GM23338 (cell line): ENCODE results near the gene RUNX1. TPM values are rescaled to one million over a fixed set of nuclear protein-coding genes. Genes with fewer than 3 reads are reported as not detected.
A peak's percentile ranks its signal among the peaks of the same experiment; 100 is the strongest.

ENCODE experiments used
- ATAC-seq: fragments of 200-7000 bp; cut with Tn5 transposase; 3 replicates; pipeline ENCODE4 v1.9.1; 2020
- DNase-seq: peaks from one replicate; pipeline ENCODE4 v3.0.0-alpha.2; 2015; ENCODE audit warnings: low spot score
- H2AFZ ChIP-seq: fragments of 200-600 bp; sonication (generic); 2 replicates; pipeline ENCODE4 v1.8.0; 2016; ENCODE audit warnings: antibody characterized with exemption, mild to moderate bottlenecking, moderate library complexity
- H3F3A ChIP-seq: fragments of 200-600 bp; sonication (generic); replicated peaks from 2 replicates; pipeline ENCODE4 v1.8.0; 2017; ENCODE audit warnings: antibody characterized with exemption, mixed run types, low read depth
- H3K27ac ChIP-seq: fragments of 200-600 bp; sonication (generic); 2 replicates; pipeline ENCODE4 v1.6.1; 2016; ENCODE audit warnings: low read depth
- H3K27me3 ChIP-seq: fragments of 200-600 bp; sonication (generic); 2 replicates; pipeline ENCODE4 v1.8.0; 2016; ENCODE audit warnings: mild to moderate bottlenecking, mixed run types, moderate library complexity; ENCODE audit not compliant: insufficient read depth
- H3K36me3 ChIP-seq: fragments of 200-600 bp; sonication (generic); 2 replicates; pipeline ENCODE4 v1.8.0; 2016; ENCODE audit warnings: mild to moderate bottlenecking; ENCODE audit not compliant: insufficient read depth
- H3K4me1 ChIP-seq: fragments of 200-600 bp; sonication (generic); 2 replicates; pipeline ENCODE4 v1.8.0; 2016; ENCODE audit warnings: mild to moderate bottlenecking, moderate library complexity; ENCODE audit not compliant: insufficient read depth
- H3K4me2 ChIP-seq: fragments of 200-600 bp; sonication (generic); 2 replicates; pipeline ENCODE4 v1.7.1; 2017; ENCODE audit warnings: mixed run types
- H3K4me3 ChIP-seq: fragments of 200-600 bp; sonication (generic); 2 replicates; pipeline ENCODE4 v1.6.1; 2016; ENCODE audit warnings: mixed run types
- H3K79me2 ChIP-seq: fragments of 200-600 bp; sonication (generic); replicated peaks from 2 replicates; pipeline ENCODE4 v1.8.0; 2017; ENCODE audit warnings: mild to moderate bottlenecking; ENCODE audit not compliant: insufficient read depth
- H3K9me2 ChIP-seq: fragments of 200-600 bp; sonication (generic); 2 replicates; pipeline ENCODE4 v1.8.0; 2017; ENCODE audit not compliant: insufficient read depth
- H4K20me1 ChIP-seq: fragments of 200-600 bp; sonication (generic); replicated peaks from 2 replicates; pipeline ENCODE4 v1.8.0; 2017; ENCODE audit warnings: mild to moderate bottlenecking; ENCODE audit not compliant: insufficient read depth
- H3K27ac Mint-ChIP-seq: 2 replicates; pipeline ENCODE4 v1.8.0; 2020; ENCODE audit warnings: inconsistent platforms, mild to moderate bottlenecking, moderate library complexity, mixed read lengths
- H3K27me3 Mint-ChIP-seq: 3 replicates; pipeline ENCODE4 v1.8.0; 2022; ENCODE audit warnings: low read depth, mild to moderate bottlenecking, moderate library complexity, mixed read lengths, inconsistent platforms; ENCODE audit not compliant: insufficient read depth, poor library complexity
- H3K36me3 Mint-ChIP-seq: 3 replicates; pipeline ENCODE4 v1.8.0; 2021; ENCODE audit warnings: low read depth, mild to moderate bottlenecking, inconsistent platforms, moderate library complexity, mixed read lengths
- H3K4me1 Mint-ChIP-seq: 3 replicates; pipeline ENCODE4 v1.8.0; 2020; ENCODE audit warnings: mild to moderate bottlenecking, inconsistent platforms, mixed read lengths
- H3K4me3 Mint-ChIP-seq: 3 replicates; pipeline ENCODE4 v1.8.0; 2021; ENCODE audit warnings: moderate library complexity, mild to moderate bottlenecking, inconsistent platforms, mixed read lengths
- H3K9me3 Mint-ChIP-seq: 3 replicates; pipeline ENCODE4 v1.8.0; 2020; ENCODE audit warnings: moderate library complexity, mild to moderate bottlenecking, inconsistent platforms, mixed read lengths
- CREB1 ChIP-seq: fragments of 250-450 bp; sonication (Bioruptor Pico); IDR thresholded peaks from 2 replicates; pipeline ENCODE4 v1.5.0; 2020; ENCODE audit warnings: low read depth, mild to moderate bottlenecking, moderate library complexity
- EZH2 ChIP-seq: fragments of 200-600 bp; sonication (generic); IDR thresholded peaks from one replicate; pipeline ENCODE4 v1.8.0; 2017; ENCODE audit warnings: antibody characterized with exemption, mild to moderate bottlenecking, low read depth; ENCODE audit not compliant: unreplicated experiment
- EZH2phosphoT487 ChIP-seq: fragments of 200-600 bp; sonication (generic); IDR thresholded peaks from one replicate; pipeline ENCODE4 v1.8.1; 2018; ENCODE audit warnings: antibody characterized with exemption; ENCODE audit not compliant: unreplicated experiment
- JUNB ChIP-seq: IDR thresholded peaks from one replicate; pipeline ENCODE4 v1.6.1; 2016; ENCODE audit warnings: antibody characterized with exemption; ENCODE audit not compliant: unreplicated experiment
- NANOG ChIP-seq: IDR thresholded peaks from 2 replicates; pipeline ENCODE4 v1.6.1; 2016; ENCODE audit warnings: antibody characterized with exemption, borderline replicate concordance
- POLR2AphosphoS5 ChIP-seq: IDR thresholded peaks from 2 replicates; pipeline ENCODE4 v1.6.1; 2016; ENCODE audit warnings: antibody characterized with exemption, low read depth
- STAT1 ChIP-seq: IDR thresholded peaks from one replicate; pipeline ENCODE4 v1.6.1; 2016; ENCODE audit warnings: antibody characterized with exemption; ENCODE audit not compliant: unreplicated experiment
- ZNF114 ChIP-seq: fragments of 250-450 bp; sonication (Bioruptor Pico); IDR thresholded peaks from 2 replicates; pipeline ENCODE4 v1.5.0; 2020; ENCODE audit warnings: mild to moderate bottlenecking, moderate library complexity
- ZNF331 ChIP-seq: fragments of 250-450 bp; sonication (Bioruptor Pico); IDR thresholded peaks from 2 replicates; pipeline ENCODE4 v1.5.0; 2020; ENCODE audit warnings: low read depth, mild to moderate bottlenecking, moderate library complexity
- ZNF462 ChIP-seq: fragments of 250-450 bp; sonication (Bioruptor Pico); IDR thresholded peaks from 2 replicates; pipeline ENCODE4 v1.5.0; 2020; ENCODE audit warnings: mild to moderate bottlenecking, moderate library complexity
- polyA plus RNA-seq: library from polyadenylated mRNA; unstranded; fragments of >200 nt; fragmentation: Nextera tagmentation; extraction: Ambion mirVana; gene quantifications from 2 replicates; pipeline ENCODE4 v1.2.1, GENCODE V29; 2016
- total RNA-seq: library from RNA; depleted of rRNA; stranded (reverse); fragments of >200 nt; shearing (Covaris generic); gene quantifications from 2 replicates; pipeline ENCODE4 v1.2.3, GENCODE V29; 2014
- TF ChIP-seq, protein P1 (sequence below): IDR thresholded peaks from 2 replicates; pipeline ENCODE4 v1.6.1; 2016; ENCODE audit warnings: antibody characterized with exemption
- TF ChIP-seq, protein P2 (sequence below), 2 experiments: fragments of 200-600 bp in 1 of 2; sonication (generic) in 1 of 2; conservative IDR thresholded peaks; 2 replicates each; pipeline versions ENCODE4 v1.5.1 to v1.6.1; 2016 to 2017; ENCODE audit warnings: antibody characterized with exemption in 2 of 2, low read depth in 2 of 2, mild to moderate bottlenecking in 2 of 2, moderate library complexity in 1 of 2
- TF ChIP-seq, protein P3 (sequence below): IDR thresholded peaks from one replicate; pipeline ENCODE4 v1.6.1; 2018; ENCODE audit warnings: antibody characterized with exemption; ENCODE audit not compliant: unreplicated experiment

The RUNX1 gene
- total and polyA plus RNA-seq, 2 experiments from 2014 or later: 0.29 to 1.1 TPM

DNA sequence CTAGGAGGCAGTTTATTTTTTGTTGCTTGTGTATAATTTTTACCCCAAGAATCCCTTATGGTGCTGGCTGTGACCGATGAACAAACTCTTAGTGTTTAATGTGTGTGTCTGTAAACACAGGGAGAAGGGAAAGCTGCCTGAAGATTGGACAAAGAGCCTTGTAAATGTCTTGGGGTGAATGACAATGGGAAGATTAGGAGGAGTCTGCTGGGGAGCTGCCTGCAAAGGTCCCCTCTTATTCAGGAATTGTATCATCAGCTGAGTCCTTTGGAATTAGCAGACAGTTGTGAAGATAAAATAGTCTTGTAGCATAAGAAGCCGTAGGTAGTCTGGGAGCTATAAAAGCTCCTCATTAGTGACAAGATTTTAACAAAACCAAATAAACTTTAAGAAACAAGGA, 88.4 kb downstream of the RUNX1 start:
- Mint-ChIP-seq H3K4me3 (no peak overlapping the region), H3K4me1 (peaks cover 14% of the 10 kb centered on the region), H3K27ac (no peak overlapping the region), H3K9me3 (no peaks in the 10 kb centered on the region), H3K27me3 (peaks cover 2% of the 10 kb centered on the region), H3K36me3 (no peaks in the 10 kb centered on the region)
- Histone ChIP-seq H3K4me1 (peaks cover 3% of the 10 kb centered on the region; the same call in 1 of the 2 replicates), H3K79me2 (no peaks in the 10 kb centered on the region), H4K20me1 (no peaks in the 10 kb centered on the region), H3K27ac (no peak overlapping the region), H2AFZ (no peak overlapping the region), H3F3A (no peaks in the 10 kb centered on the region), H3K9me2 (no peaks in the 10 kb centered on the region), H3K4me2 (no peak overlapping the region), H3K4me3 (no peak overlapping the region), H3K36me3 (no peaks in the 10 kb centered on the region), H3K27me3 (no peaks in the 10 kb centered on the region)
- DNase-seq (no peak), ATAC-seq (peak; percentile 64)
- TF ChIP-seq EZH2phosphoT487 (no peak), EZH2 (no peak), CREB1 (CRISPR knock-in tag) (no peak), ZNF462 (CRISPR knock-in tag) (no peak), ZNF331 (CRISPR knock-in tag) (no peak), POLR2AphosphoS5 (no peak), JUNB (no peak), STAT1 (no peak), ZNF114 (CRISPR knock-in tag) (no peak), NANOG (no peak)
- TF ChIP-seq, protein P1, sequence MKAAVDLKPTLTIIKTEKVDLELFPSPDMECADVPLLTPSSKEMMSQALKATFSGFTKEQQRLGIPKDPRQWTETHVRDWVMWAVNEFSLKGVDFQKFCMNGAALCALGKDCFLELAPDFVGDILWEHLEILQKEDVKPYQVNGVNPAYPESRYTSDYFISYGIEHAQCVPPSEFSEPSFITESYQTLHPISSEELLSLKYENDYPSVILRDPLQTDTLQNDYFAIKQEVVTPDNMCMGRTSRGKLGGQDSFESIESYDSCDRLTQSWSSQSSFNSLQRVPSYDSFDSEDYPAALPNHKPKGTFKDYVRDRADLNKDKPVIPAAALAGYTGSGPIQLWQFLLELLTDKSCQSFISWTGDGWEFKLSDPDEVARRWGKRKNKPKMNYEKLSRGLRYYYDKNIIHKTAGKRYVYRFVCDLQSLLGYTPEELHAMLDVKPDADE: no peak
- TF ChIP-seq, protein P2, sequence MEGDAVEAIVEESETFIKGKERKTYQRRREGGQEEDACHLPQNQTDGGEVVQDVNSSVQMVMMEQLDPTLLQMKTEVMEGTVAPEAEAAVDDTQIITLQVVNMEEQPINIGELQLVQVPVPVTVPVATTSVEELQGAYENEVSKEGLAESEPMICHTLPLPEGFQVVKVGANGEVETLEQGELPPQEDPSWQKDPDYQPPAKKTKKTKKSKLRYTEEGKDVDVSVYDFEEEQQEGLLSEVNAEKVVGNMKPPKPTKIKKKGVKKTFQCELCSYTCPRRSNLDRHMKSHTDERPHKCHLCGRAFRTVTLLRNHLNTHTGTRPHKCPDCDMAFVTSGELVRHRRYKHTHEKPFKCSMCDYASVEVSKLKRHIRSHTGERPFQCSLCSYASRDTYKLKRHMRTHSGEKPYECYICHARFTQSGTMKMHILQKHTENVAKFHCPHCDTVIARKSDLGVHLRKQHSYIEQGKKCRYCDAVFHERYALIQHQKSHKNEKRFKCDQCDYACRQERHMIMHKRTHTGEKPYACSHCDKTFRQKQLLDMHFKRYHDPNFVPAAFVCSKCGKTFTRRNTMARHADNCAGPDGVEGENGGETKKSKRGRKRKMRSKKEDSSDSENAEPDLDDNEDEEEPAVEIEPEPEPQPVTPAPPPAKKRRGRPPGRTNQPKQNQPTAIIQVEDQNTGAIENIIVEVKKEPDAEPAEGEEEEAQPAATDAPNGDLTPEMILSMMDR (conservative IDR thresholded peaks at IDR 0.05; ENCODE audit: low read depth in 2 of 2): no peak
- TF ChIP-seq, protein P3, sequence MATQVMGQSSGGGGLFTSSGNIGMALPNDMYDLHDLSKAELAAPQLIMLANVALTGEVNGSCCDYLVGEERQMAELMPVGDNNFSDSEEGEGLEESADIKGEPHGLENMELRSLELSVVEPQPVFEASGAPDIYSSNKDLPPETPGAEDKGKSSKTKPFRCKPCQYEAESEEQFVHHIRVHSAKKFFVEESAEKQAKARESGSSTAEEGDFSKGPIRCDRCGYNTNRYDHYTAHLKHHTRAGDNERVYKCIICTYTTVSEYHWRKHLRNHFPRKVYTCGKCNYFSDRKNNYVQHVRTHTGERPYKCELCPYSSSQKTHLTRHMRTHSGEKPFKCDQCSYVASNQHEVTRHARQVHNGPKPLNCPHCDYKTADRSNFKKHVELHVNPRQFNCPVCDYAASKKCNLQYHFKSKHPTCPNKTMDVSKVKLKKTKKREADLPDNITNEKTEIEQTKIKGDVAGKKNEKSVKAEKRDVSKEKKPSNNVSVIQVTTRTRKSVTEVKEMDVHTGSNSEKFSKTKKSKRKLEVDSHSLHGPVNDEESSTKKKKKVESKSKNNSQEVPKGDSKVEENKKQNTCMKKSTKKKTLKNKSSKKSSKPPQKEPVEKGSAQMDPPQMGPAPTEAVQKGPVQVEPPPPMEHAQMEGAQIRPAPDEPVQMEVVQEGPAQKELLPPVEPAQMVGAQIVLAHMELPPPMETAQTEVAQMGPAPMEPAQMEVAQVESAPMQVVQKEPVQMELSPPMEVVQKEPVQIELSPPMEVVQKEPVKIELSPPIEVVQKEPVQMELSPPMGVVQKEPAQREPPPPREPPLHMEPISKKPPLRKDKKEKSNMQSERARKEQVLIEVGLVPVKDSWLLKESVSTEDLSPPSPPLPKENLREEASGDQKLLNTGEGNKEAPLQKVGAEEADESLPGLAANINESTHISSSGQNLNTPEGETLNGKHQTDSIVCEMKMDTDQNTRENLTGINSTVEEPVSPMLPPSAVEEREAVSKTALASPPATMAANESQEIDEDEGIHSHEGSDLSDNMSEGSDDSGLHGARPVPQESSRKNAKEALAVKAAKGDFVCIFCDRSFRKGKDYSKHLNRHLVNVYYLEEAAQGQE: no peak
